HG03039 (cell line): Measurements from ENCODE around the gene TSPAN3.

Experiments
- ATAC-seq: cut with Tn5 transposase; IDR thresholded peaks from one replicate; pipeline ENCODE4 v1.9.1; 2021; ENCODE audit warnings: mild to moderate bottlenecking, moderate library complexity; ENCODE audit not compliant: unreplicated experiment

The TSPAN3 gene

DNA sequence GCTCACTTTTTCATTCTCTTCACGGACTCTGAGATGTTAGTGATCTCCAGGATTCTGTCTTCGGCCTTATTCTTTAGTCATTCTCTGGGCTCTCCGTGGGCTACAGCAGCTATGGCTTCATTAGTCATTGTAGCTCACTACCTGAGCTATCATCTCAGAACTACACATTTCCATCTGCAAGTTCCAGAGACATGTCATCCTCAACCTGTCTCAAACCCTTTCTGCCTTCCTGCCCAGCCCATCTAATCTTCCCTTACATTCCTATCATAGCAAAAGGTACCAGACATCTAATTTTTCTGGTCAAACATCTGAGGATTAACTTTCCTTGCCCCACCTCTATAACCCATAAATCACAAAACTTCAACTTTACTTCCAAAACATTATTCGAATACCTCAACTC lies 13.2 kb downstream of the TSPAN3 start:
- ATAC-seq = no peak

DNA sequence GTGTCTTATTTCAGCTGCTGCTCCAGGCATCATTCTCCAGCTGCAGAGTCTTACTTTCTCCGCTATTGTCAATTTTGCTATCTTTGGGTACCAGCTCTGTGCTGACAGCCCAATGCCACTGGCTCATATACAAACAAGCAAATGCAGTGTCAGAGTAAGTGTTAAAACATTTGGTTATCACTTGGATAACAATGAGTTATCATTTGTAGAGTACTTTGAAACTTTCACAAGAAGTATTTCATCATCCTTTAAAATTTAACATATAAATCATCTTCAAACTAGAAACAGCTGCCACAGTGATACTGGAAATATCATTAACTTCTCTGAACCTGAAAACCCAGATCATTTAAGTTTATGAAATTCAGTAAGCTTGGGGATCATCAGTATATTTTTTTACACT lies 13.8 kb downstream of the TSPAN3 start:
- no peak for ATAC-seq

DNA sequence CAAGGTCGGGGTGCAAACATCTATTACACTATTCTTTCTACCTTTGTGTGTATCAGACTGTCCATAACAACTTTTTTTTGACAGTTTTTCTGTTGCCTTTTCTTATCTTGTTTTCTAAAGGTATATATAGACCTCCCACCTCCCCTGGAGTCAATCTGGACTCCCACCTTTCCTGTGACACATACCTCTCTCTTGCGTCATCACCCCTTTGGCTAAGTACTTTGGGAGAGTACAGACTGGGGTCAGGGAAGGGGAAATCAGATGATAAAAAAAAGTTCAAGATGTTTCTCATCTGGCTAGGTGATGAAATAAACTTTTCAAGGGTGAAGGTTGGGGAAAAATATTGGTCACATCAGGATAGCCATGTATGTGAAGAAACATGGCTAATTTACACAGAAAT lies 17.2 kb downstream of the TSPAN3 start:
- no peak for ATAC-seq

DNA sequence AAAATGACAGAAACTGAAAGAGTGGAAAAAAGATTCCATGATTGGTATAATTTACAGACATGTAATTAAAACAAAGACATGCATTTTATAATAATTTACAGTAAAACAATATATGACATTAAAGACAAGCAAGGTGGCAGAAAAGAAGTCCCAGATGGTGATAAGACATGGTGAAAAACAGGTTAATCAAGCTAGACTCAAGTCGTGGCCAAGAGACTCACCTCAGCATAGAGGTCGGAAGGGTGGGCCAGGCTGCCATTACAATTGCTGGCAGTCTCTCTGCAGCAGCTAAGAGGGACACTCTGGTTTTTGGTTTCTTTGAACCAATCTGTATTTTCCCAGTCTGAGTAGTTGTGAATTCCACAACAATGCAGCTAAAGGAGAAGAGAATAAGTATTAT lies 18.4 kb downstream of the TSPAN3 start:
- no peak for ATAC-seq

DNA sequence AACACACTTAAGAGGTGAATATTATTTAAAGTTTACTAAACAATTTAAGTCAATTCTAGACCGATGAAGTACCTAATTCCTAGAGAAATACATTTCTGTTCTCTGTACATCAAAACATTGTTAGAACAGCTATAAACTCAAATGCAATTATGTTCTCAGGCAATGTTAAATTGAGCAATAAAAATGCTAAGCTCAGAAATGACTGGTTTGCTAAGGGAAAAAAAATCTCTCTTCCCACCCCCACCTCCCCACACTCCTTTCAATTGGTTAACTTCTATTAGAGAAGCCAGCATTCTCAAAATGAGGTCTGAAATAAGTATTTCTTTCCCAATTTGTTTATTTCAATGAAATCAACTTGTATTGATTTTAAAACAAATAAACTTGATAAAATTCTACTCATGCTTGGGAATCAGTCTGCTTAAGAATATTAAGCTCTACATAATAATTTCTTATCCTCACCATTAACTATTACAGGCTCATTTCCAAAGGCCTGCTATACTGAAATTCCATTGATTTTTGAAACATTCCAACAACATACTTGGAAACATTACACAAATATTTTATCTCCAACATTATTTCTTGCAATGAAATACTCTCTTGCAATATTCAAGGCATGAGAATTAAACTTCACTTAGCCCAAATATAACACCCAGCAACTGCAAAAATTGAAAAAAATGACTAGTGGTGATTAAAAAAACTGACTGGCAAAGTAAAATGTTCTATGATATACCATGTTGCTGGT lies 22.6 kb downstream of the TSPAN3 start:
- ATAC-seq = no peak

DNA sequence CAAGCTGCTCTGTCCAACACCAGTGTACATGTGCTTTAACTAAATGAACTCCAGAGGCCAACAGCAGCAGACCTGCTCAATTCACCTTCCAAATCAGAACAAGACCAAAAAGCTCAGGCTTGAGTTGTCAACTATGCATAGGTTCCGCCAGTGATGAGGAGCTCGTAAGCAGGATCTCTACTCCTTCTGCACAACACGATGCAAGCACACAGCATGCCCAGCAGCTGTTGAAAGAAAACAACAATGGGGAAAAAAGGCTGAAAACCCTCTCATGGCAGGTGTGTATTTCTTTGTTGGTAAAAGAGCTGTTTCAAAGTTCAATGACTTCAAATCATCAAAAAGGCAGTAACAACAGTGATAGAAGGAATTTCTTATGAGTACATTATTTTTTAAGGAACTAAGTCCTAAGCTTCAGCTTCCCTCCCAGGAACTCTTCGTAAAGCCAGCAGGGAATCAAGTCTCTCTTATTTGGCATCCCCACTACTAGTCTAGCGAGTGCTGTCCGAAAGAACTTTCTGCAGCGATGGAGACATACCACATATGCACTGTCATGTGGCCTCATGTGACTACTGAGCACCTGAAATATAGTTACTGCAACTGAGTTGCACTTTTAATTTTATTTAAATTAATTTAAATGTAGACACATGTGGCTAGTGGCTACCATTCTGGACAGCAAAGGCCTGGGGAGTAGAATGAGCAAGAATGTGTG lies 24.1 kb downstream of the TSPAN3 start:
- no peak for ATAC-seq

DNA sequence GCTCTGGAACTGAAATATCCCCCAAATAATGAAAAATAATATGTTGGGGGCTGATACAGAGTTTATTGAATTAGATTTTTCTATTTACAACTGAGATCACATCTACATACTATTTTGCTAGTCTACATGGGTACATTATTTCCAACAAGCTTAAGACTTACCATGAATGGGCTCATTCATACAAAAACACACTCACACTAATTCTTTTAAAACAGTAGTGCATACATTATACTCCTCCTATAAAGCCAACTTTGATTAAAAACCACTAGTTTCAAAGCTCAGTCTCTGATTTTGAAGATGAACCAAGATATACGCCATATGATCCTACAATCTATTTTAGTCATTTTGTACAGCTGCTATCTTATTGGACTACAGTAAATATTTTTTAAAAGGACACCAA lies 24.9 kb downstream of the TSPAN3 start:
- no peak for ATAC-seq

DNA sequence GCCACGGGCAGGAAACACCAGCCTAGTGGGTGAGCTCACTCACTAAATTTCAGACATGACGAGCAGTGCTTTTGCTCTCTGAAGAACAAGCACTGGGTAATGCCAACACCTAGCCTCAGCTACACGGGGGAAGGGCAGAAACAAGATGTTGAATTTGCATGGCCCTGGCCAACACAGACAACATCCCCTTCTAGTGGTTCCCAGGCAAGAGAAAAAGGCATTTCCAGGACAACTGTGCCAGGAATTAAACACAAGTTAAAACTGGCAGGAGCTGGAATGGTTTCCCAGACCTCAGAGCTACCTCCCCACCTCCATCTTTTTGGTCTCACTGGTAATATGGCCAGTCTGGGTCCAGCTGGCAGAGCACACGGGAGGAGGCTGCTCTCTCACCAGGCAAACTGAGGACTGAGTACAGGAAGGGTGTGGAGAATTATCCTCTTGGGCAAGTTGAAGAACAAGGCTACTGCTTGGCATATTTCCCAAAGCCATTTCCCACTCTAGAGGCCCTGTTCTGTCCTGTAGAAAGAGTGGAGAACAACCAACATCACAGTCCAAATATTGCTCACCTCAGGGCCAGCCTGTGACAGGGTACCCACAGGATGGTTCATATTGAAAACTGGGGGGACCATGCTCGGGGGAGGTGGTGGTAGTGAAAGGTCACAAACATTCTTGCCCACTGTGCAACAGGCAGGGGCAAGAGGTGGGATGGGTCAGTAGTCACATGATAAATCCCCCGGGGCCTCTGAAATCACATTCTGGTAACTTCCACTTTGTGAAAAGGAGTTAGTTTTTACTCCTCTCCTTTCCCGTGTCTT lies 26.5 kb downstream of the TSPAN3 start:
- no peak for ATAC-seq

DNA sequence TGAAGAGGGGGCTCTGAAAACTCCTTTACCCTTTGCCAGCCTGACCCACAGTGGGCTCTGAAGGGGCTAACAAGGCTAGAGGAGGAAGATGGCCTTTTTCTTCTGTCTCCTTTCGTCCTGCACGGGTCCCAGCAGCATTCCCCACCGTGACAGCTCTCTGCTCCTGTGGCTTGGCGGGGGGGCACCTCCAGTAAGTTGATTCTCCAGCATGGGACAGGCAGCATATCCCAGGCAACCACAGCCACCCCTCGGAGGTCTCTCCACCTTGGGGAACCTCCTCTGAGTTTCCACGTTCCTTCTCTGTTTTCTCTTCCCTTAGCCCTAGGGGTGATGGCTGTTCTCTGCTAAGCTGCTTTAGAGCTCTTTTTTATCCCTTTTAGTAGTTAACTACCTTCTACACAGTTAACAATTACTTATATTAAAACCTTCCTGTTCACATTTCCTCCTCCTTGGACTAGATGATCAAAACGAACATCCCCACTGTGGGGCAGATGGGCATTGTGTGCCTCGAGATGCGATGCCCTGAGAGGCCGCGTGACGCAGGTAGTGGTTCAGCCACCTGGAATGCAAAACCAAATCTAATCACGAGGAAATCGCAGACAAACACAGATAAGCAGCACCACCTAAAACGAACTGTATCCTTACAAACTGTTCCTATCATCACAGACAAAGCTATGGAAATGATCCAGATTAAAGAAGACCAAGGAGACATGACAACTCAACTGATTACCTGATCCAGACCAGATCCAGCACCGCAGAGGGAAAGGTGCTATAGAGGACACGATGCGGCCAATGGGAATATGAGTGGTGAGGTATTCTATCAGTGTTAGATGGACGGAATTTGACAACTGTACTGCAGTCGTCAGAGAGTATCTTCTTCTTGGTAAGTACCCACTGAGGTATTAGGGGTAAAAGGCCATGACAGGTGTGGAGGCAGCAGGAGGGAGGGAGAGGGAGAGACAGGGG lies 27.7 kb downstream of the TSPAN3 start:
- no peak for ATAC-seq

DNA sequence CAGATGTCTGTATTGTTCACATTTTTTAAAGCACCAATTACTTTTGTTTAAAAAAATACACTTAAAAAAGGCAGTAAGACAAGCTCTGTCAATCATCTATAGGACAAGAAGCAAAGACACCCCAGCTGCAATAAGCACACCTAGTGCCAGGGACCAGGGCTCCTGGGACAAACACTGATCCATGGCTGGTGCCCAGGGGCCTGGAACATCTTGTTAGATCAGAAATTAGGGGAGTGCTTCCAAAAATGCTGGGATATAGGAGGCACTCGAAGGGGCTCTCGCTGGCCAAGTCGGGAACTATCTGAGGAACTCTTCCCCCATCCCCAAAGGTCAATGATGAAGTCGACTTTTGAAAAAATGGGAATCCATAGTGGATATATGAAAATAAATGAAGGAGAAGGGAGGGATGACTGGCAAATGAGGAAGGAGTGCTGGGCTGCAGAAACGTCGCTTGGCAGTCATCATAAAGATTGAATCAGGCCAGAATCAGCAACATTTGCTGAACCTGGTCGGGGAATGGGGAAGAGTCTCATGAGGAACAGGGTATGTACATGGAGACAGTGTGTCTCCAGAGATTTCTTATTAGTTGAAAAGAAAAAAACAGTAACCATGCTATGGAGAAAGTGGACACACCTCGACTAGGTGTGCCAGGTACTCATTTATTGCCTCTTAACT lies 28.5 kb downstream of the TSPAN3 start:
- ATAC-seq = no peak

DNA sequence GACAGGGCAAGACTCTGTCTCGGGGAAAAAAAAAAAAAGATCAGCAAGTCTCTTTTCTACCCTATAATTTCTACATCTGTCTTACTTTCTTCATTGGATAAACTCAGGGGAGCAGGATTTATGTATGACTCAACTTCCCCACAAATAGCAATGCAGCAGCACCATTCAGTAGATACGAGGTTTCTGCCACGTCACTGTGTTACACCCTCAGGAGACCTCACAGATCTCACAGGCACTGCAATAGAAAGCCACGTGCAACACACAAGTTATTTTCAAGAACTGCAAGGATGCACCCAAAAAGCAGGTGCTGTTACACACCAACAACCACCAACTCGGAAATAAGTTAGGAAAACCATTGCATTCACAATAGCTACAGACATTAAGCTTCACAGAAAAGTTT lies 30.2 kb downstream of the TSPAN3 start:
- no peak for ATAC-seq

DNA sequence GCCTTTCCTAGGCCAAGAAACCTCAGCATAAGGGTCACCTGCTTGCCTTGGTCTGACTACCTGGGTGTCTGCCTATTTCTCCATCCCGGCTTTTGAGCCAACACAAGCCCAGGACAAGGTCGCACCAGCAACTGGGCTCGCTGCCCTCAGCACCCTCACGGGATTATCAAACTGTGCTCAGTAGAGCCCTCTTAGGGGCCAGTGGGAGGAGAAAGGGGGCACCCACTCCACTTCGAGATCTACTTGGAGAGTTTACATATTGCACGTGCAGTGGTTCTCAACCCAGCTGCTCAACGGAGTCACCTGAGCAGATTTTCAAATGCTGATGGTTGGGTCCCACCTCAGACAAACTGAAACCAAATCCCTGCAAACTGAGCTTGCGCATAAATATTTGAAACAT lies 31.1 kb downstream of the TSPAN3 start:
- ATAC-seq = no peak

DNA sequence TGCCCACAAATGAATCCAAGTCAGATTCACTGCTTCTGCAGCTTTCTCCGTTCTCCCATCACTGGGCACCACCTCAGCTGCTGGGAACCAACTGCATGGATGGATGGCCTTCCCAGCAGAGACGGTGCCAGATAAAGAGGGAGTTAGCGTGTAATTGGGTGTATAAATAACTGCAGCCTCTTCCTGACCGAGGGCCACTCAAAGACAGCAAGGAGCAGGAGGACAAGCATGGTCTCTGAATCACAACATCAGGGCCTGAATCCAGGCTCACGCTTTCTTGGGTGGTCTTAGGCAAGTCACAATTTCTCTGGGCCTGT lies 31.7 kb downstream of the TSPAN3 start:
- ATAC-seq = no peak

DNA sequence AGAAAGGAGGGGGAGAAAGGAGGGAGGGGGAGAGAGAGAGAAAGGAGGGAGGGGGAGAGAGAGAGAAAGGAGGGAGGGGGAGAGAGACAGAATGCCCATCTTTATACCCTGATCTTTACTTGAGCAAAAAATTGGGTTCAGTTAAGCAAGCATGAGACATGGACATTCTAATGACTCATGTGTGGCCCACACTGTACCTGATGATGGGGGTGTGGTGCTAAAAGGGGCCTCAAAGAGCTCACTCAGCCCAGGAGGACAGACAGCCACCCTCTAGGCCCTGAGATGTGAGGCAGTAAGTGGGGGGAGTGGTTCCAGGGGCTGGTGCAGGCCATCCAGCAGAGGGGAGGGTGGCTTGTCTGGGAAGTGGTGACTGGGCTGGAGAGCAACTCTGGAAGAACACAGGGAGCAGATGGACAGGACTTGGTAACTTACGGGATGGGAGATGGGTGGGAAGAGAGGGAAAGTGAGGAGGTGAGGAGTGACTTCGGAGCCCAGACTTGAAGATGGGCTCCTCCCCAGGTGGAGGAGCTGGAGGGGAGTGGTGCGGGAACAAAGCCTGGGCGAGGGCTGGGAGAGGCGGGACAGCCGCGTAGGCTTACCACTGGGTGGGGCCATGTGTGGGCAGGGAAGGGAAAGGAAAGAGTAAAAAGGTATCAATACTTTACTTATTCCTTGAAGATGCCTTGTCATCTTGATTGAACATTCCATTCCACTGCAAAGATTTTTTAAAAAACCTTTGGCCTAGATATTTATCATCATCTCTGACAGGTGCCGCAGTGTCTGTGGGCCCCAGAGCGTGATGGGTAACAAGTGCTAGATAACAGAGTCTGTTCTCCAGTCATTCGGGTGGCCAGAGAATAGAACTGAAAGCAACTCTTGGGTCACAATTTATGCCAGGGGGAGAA lies 32.3 kb downstream of the TSPAN3 start:
- no peak for ATAC-seq

DNA sequence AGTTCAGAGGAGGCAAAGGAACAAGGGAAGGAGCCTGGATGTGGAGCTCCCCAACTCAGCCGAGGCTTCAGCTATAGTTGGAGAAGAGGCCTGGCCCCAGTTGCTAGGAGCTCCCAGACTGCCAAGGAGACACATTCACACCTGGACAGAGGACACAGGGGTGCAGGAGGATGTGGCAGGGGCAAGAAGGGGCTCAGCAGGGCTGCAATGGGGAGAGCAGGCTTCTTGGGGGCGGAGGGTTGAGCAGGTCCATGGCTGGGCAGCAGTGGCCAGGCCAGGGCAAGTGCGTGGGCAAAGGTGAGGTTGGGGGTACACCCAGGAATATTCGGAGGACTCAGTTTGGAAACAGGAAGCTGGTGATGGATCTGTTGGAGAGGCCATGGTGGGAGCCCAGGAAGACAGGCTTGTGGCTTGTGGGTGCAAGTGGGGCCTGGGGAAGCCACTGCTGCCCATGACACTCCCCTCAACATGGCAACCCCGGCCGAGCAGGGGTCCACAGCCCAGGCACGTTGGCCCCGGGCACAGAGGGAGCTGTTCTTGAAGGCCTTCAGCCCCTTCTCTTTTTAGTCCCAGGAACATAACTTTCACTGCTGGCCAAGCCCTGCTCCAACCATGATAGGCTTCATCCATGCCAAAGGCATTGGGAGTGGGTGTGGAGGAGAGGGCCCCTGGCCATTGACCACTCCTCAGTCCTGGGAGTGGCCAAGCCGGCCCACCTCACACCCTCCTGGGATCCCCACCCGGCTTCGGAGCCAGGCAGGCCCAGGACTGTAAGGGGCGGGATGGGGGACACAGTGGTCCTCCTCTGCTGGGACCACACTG lies 33.3 kb downstream of the TSPAN3 start:
- ATAC-seq = no peak

DNA sequence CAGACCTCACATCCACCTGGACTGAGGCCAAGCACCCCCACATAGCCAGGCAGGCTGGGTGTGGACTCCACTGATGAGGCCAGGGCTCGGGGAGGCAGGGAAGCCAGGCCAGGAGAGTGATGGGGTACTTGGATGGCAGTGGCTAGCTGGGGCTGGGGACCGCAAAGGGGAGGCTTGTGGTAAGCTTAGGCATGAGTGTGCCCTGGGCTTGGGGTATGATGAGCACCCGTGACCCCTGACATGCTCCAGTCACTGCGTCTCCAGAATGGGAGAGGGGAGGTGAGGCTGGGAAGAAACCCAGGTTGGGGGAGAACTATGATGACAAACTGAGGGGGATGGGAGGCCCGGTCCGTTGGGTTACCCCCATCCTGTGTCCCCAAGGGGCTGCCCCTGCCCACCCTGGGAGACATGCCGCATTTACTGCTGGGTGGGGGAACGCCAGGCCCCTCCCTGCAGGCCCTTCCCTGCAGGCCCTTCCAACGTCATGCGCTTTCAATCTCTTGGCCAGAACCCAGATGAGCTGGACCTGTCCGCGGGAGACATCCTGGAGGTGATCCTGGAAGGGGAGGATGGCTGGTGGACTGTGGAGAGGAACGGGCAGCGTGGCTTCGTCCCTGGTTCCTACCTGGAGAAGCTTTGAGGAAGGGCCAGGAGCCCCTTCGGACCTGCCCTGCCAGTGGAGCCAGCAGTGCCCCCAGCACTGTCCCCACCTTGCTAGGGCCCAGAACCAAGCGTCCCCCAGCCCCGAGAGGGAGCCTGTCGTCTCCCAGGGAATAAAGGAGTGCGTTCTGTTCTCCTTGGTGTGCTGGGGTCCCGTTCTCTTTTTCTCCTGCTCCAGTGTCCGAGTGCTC lies 34.1 kb downstream of the TSPAN3 start:
- no peak for ATAC-seq

DNA sequence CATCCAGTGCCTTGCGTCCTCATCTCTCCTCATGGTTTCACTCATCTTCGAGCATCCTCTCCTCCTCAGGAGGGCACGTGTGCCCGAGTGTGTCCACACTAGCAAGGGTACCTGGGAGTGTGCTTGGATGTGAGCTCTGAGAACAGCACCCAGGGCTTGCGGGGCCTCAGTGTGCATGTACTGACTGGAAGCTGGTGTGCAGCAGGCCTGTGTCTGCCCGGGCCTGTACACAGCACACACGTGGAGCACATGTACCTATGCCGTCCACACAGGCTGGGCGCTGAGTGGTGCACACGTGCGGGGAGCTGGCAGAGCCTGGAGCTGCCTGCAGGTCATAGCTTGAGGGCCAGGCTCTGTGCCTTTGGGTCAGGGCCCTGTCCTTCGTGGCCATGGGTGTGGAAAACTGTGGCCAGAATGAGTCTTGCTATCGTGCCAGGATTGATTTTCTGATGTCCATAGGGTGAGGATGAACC lies 34.9 kb downstream of the TSPAN3 start:
- no peak for ATAC-seq
